PFSK-1 (cell line): ENCODE results near the gene AIRE.

ENCODE experiments used
- POLR2AphosphoS5 ChIP-seq: IDR thresholded peaks from 2 replicates; pipeline ENCODE4 v1.6.1; 2012; ENCODE audit warnings: low read depth, mild to moderate bottlenecking, control low read depth, low read length, moderate library complexity
- REST ChIP-seq, 2 experiments: IDR thresholded peaks; 2 replicates each; pipeline versions ENCODE4 v1.6.1 to v1.8.0; 2011 to 2012; ENCODE audit warnings: low read depth in 2 of 2, low read length in 2 of 2, control low read depth in 1 of 2, inconsistent platforms in 1 of 2, mild to moderate bottlenecking in 1 of 2, moderate library complexity in 1 of 2; ENCODE audit not compliant: insufficient read depth in 1 of 2
- TAF1 ChIP-seq: IDR thresholded peaks from 2 replicates; pipeline ENCODE4 v1.6.1; 2012; ENCODE audit warnings: low read length, control low read depth, borderline replicate concordance; ENCODE audit not compliant: insufficient read depth

- TF ChIP-seq TAF1 (no peak), REST (IDR thresholded peaks at IDR 0.05; ENCODE audit: insufficient read depth in 1 of 2, low read depth in 2 of 2, low read length in 2 of 2) (no peak), POLR2AphosphoS5 (no peak)
Measured at GRCh38 chr21:44327603-44327974, 41.9 kb downstream of the AIRE start.
